HG02870 (cell line): ENCODE data around the gene EFCAB6.
A peak's percentile ranks its signal among the peaks of the same experiment; 100 is the strongest.

ENCODE experiments used
- ATAC-seq: cut with Tn5 transposase; IDR thresholded peaks from one replicate; pipeline ENCODE4 v1.9.1; 2021; ENCODE audit warnings: mild to moderate bottlenecking, moderate library complexity; ENCODE audit not compliant: unreplicated experiment

EFCAB6 gene

GRCh38 chr22:43819421-43819921 lies 7.4 kb upstream of the EFCAB6 start:
- ATAC-seq: no peak

- ATAC-seq: no peak
Measured at GRCh38 chr22:43818981-43819380, 6.9 kb upstream of the EFCAB6 start.

- no peak for ATAC-seq
Measured at GRCh38 chr22:43817402-43817801, 5.3 kb upstream of the EFCAB6 start.

- ATAC-seq: no peak
Measured at GRCh38 chr22:43814264-43814663, 2.2 kb upstream of the EFCAB6 start.

- no peak for ATAC-seq
Measured at GRCh38 chr22:43812890-43813289, 785 bp upstream of the EFCAB6 start.

GRCh38 chr22:43811777-43812148 lies 342 bp downstream of the EFCAB6 start:
- ATAC-seq: peak; percentile 18

- ATAC-seq: no peak
Measured at GRCh38 chr22:43802897-43803495, 9.1 kb downstream of the EFCAB6 start.

- ATAC-seq: no peak
Measured at GRCh38 chr22:43800970-43801369, 11.1 kb downstream of the EFCAB6 start.

GRCh38 chr22:43798492-43798891 lies 13.6 kb downstream of the EFCAB6 start:
- peak; percentile 57 for ATAC-seq

GRCh38 chr22:43796567-43796966 lies 15.5 kb downstream of the EFCAB6 start:
- no peak for ATAC-seq

GRCh38 chr22:43795320-43795719 lies 16.8 kb downstream of the EFCAB6 start:
- ATAC-seq: no peak

GRCh38 chr22:43792905-43793304 lies 19.2 kb downstream of the EFCAB6 start:
- ATAC-seq: no peak

- ATAC-seq: no peak
Measured at GRCh38 chr22:43789452-43789851, 22.7 kb downstream of the EFCAB6 start.

GRCh38 chr22:43783777-43784176 lies 28.3 kb downstream of the EFCAB6 start:
- ATAC-seq: no peak

- ATAC-seq: no peak
Measured at GRCh38 chr22:43782448-43782847, 29.7 kb downstream of the EFCAB6 start.

- ATAC-seq: no peak
Measured at GRCh38 chr22:43777286-43777685, 34.8 kb downstream of the EFCAB6 start.

- ATAC-seq: no peak
Measured at GRCh38 chr22:43776081-43776670, 35.9 kb downstream of the EFCAB6 start.

- ATAC-seq: no peak
Measured at GRCh38 chr22:43774318-43774915, 37.7 kb downstream of the EFCAB6 start.

- no peak for ATAC-seq
Measured at GRCh38 chr22:43772831-43773230, 39.3 kb downstream of the EFCAB6 start.

GRCh38 chr22:43755452-43755851 lies 56.7 kb downstream of the EFCAB6 start:
- ATAC-seq: no peak

- no peak for ATAC-seq
Measured at GRCh38 chr22:43755011-43755410, 57.1 kb downstream of the EFCAB6 start.

- no peak for ATAC-seq
Measured at GRCh38 chr22:43754176-43754575, 57.9 kb downstream of the EFCAB6 start.
